ENCODE results near the gene MACROD2.

DNA sequence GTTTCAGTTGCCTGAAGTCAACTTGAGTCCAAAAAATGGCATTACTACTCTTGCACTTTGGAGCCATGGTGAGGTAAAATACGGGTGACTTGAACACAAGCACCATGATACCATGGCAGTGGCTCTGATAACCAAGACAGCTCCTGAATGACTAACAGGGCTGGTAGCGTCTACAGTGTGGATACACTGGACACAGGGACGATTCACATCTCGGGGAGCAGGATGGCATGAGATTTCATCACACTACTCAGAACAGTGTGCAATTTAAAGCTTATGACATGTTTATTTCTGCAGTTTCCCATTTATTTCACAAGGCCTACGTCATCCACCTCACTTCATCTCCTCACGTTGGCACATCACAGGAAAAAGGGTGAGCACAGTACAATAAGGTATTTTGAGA is 1627.1 kb downstream of the MACROD2 start:
- TF ChIP-seq, protein P1, sequence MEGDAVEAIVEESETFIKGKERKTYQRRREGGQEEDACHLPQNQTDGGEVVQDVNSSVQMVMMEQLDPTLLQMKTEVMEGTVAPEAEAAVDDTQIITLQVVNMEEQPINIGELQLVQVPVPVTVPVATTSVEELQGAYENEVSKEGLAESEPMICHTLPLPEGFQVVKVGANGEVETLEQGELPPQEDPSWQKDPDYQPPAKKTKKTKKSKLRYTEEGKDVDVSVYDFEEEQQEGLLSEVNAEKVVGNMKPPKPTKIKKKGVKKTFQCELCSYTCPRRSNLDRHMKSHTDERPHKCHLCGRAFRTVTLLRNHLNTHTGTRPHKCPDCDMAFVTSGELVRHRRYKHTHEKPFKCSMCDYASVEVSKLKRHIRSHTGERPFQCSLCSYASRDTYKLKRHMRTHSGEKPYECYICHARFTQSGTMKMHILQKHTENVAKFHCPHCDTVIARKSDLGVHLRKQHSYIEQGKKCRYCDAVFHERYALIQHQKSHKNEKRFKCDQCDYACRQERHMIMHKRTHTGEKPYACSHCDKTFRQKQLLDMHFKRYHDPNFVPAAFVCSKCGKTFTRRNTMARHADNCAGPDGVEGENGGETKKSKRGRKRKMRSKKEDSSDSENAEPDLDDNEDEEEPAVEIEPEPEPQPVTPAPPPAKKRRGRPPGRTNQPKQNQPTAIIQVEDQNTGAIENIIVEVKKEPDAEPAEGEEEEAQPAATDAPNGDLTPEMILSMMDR (IDR thresholded peaks at IDR 0.05; ENCODE audit: poor library complexity, severe bottlenecking), result no peak
- TF ChIP-seq RAD21 (conservative IDR thresholded peaks at IDR 0.05) (no peak), EP300 (conservative IDR thresholded peaks at IDR 0.05; ENCODE audit: poor library complexity, severe bottlenecking) (no peak), POLR2AphosphoS5 (IDR thresholded peaks at IDR 0.05) (no peak), EZH2 (IDR thresholded peaks at IDR 0.05; ENCODE audit: borderline replicate concordance, insufficient read depth, low read length, poor library complexity, severe bottlenecking) (no peak), SMC3 (conservative IDR thresholded peaks at IDR 0.05; ENCODE audit: poor library complexity) (no peak), TAF1 (IDR thresholded peaks at IDR 0.05; ENCODE audit: low read depth) (no peak), MXI1 (conservative IDR thresholded peaks at IDR 0.05; ENCODE audit: poor library complexity, severe bottlenecking) (no peak)
- TF ChIP-seq, protein P2, sequence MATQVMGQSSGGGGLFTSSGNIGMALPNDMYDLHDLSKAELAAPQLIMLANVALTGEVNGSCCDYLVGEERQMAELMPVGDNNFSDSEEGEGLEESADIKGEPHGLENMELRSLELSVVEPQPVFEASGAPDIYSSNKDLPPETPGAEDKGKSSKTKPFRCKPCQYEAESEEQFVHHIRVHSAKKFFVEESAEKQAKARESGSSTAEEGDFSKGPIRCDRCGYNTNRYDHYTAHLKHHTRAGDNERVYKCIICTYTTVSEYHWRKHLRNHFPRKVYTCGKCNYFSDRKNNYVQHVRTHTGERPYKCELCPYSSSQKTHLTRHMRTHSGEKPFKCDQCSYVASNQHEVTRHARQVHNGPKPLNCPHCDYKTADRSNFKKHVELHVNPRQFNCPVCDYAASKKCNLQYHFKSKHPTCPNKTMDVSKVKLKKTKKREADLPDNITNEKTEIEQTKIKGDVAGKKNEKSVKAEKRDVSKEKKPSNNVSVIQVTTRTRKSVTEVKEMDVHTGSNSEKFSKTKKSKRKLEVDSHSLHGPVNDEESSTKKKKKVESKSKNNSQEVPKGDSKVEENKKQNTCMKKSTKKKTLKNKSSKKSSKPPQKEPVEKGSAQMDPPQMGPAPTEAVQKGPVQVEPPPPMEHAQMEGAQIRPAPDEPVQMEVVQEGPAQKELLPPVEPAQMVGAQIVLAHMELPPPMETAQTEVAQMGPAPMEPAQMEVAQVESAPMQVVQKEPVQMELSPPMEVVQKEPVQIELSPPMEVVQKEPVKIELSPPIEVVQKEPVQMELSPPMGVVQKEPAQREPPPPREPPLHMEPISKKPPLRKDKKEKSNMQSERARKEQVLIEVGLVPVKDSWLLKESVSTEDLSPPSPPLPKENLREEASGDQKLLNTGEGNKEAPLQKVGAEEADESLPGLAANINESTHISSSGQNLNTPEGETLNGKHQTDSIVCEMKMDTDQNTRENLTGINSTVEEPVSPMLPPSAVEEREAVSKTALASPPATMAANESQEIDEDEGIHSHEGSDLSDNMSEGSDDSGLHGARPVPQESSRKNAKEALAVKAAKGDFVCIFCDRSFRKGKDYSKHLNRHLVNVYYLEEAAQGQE (IDR thresholded peaks at IDR 0.05; ENCODE audit: borderline replicate concordance), result no peak
